ENCODE measurements around the gene ZSCAN30.

Gene ZSCAN30

DNA sequence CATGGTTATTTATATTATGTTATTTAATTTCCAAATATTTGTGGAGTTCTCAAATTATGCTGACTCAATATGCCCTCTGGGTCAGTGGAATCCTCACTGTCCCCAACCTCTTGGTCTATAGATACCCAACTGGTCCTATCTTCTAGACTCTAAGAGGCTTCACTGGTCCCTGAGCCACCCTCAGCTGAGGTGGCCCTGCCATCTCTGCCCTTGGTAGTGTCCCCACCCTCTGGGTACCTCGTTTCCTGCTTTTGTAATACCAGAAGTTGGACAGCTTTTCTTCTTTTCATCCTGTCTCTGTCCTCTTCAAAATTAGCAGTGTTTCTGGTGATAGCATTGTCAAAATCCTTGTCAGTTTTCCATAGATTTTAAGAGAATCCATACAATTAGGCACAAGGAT is 11.9 kb downstream of the ZSCAN30 start:
- TF ChIP-seq CTCF (conservative IDR thresholded peaks at IDR 0.05), result no peak
- TF ChIP-seq ZFX (IDR thresholded peaks at IDR 0.05), result no peak
- no peak overlapping the region for H3K27ac ChIP-seq

DNA sequence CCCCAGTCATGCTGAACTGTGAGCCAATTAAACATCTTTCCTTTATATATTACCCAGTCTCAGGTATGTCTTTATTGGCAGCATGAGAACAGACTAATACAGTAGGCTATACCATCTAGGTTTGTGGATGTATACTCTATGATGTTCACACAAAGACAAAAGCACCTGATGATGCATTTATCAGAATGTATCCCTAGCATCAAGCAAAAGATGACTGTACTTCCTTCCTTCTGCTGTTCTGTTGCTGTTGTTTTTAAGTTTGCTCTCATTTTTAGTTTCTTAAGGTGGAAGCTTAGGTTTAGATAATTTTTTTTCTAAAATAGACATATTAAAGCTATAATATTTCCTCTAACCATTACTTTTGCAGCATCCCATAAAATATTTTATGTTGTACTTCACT is 12.4 kb downstream of the ZSCAN30 start:
- no peak for TF ChIP-seq ZFX (IDR thresholded peaks at IDR 0.05)
- TF ChIP-seq CTCF (conservative IDR thresholded peaks at IDR 0.05), result no peak
- no peak overlapping the region for H3K27ac ChIP-seq

DNA sequence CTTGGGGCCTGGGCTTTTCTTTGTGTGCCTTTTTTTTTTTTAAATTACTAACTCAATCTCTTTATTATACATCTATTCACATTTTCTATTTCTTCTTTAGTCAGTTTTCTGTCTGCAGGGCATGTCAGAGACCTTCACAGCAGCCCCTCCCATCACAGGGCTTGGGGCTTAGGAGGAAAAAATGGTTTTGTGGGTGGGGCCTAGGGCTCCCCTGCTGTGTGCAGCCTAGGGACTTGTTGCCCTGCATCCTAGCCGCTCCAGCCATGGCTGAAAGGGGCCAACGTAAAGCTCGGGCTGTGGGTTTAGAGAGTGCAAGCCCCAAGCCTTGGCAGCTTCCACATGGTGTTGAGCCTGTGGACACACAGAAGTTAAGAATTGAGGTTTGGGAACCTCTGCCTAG is 13.8 kb downstream of the ZSCAN30 start:
- no peak for TF ChIP-seq ZFX (IDR thresholded peaks at IDR 0.05)
- no peak for TF ChIP-seq CTCF (conservative IDR thresholded peaks at IDR 0.05)
- no peak overlapping the region for H3K27ac ChIP-seq

GRCh38 chr18:35271656-35272055 is 18.4 kb downstream of the ZSCAN30 start:
- H3K27ac ChIP-seq, result no peak overlapping the region
- TF ChIP-seq CTCF (conservative IDR thresholded peaks at IDR 0.05), result no peak
- TF ChIP-seq ZFX (IDR thresholded peaks at IDR 0.05), result no peak

- TF ChIP-seq ZFX (IDR thresholded peaks at IDR 0.05), result no peak
- no peak overlapping the region for H3K27ac ChIP-seq
Measured at GRCh38 chr18:35268821-35269220, 21.2 kb downstream of the ZSCAN30 start.

GRCh38 chr18:35267809-35268208 is 22.2 kb downstream of the ZSCAN30 start:
- no peak for TF ChIP-seq CTCF (conservative IDR thresholded peaks at IDR 0.05)
- TF ChIP-seq ZFX (IDR thresholded peaks at IDR 0.05), result no peak
- no peak overlapping the region for H3K27ac ChIP-seq

- no peak overlapping the region for H3K27ac ChIP-seq
- TF ChIP-seq CTCF (conservative IDR thresholded peaks at IDR 0.05), result no peak
- TF ChIP-seq ZFX (IDR thresholded peaks at IDR 0.05), result no peak
Measured at GRCh38 chr18:35267161-35267651, 22.8 kb downstream of the ZSCAN30 start.

DNA sequence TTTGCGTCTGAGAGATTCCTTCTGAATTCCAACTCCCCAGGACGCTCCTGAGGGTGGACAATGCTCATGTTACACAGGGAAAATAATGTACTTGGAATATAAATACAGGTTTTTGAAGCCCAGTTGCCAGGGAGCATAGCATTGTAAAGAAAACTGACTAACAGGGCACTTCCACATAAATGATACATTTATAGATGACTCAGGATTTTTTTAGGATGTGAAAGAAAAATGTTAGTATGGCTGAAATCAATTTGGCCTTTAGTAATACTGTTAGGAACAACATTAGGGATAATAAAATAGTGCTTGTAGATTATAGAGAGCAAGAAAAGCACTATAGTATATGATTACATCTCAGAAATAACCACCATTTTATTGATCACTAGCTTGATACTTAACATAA is 25.6 kb downstream of the ZSCAN30 start:
- no peak for TF ChIP-seq CTCF (conservative IDR thresholded peaks at IDR 0.05)
- H3K27ac ChIP-seq, result no peak overlapping the region

Data from C4-2B (cell line).